Endothelial cell (in vitro differentiated cells): ENCODE measurements around the gene USP37. TPM values are rescaled to one million over a fixed set of nuclear protein-coding genes. Genes with fewer than 3 reads are reported as not detected.

Source experiments
- DNase-seq: peaks from one replicate; pipeline ENCODE4 v3.0.0; 2021; ENCODE audit warnings: low spot score
- H3K27ac Mint-ChIP-seq: one replicate; pipeline ENCODE4 v1.8.0; 2021; ENCODE audit warnings: mixed read lengths, inconsistent platforms; ENCODE audit not compliant: unreplicated experiment
- H3K27me3 Mint-ChIP-seq: one replicate; pipeline ENCODE4 v1.8.0; 2021; ENCODE audit warnings: mild to moderate bottlenecking, moderate library complexity, mixed read lengths, inconsistent platforms; ENCODE audit not compliant: unreplicated experiment
- H3K36me3 Mint-ChIP-seq: one replicate; pipeline ENCODE4 v1.8.0; 2021; ENCODE audit warnings: mild to moderate bottlenecking, low read depth, mixed read lengths, inconsistent platforms; ENCODE audit not compliant: unreplicated experiment
- H3K4me1 Mint-ChIP-seq: one replicate; pipeline ENCODE4 v1.8.0; 2021; ENCODE audit warnings: mild to moderate bottlenecking, mixed read lengths, inconsistent platforms; ENCODE audit not compliant: unreplicated experiment
- H3K4me3 Mint-ChIP-seq: one replicate; pipeline ENCODE4 v1.8.0; 2021; ENCODE audit warnings: mild to moderate bottlenecking, mixed read lengths, inconsistent platforms; ENCODE audit not compliant: unreplicated experiment
- H3K9me3 Mint-ChIP-seq: one replicate; pipeline ENCODE4 v1.8.0; 2021; ENCODE audit warnings: mixed read lengths, inconsistent platforms; ENCODE audit not compliant: unreplicated experiment
- total RNA-seq: library from RNA; stranded (reverse); fragmentation: NEBNext Ultra II Directional; extraction: Animal tissue kit (Norgen Biotek cat#: 25700); gene quantifications from one replicate; pipeline ENCODE4 v1.2.1, GENCODE V29; 2021; ENCODE audit not compliant: unreplicated experiment
- TF ChIP-seq, protein P1 (sequence below): fragments of 200-600 bp; sonication (generic); IDR thresholded peaks from one replicate; pipeline ENCODE4 v1.5.0; 2021; ENCODE audit warnings: antibody characterized with exemption; ENCODE audit not compliant: unreplicated experiment

USP37 gene
- total RNA-seq, 1 donor from 2014 or later, result 16.1 TPM

DNA sequence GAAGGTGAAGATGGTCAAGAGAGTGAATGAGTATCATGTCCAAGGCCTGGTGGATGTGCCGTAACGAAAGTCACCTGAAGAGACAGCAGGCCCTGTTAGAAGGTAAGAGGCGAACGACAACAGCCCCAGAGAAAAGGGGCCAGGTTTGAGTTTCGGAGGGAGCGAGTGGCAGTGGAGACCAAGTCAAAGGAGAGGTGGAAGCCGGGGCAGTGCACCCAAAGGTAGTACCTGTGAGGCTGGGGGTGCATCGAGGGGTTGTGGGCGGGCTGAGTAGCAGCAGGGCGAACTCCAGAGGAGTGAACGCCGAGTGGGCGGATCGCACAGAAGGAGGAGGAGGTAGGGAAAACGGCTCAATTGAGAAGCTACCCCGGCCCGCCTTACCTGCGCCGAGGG lies 358 bp downstream of the USP37 start:
- H3K4me1 Mint-ChIP-seq, result peaks cover 27% of the 10 kb centered on the region
- DNase-seq, result no peak
- no peaks in the 10 kb centered on the region for H3K9me3 Mint-ChIP-seq
- H3K27me3 Mint-ChIP-seq, result peaks cover 11% of the 10 kb centered on the region
- TF ChIP-seq, protein P1, sequence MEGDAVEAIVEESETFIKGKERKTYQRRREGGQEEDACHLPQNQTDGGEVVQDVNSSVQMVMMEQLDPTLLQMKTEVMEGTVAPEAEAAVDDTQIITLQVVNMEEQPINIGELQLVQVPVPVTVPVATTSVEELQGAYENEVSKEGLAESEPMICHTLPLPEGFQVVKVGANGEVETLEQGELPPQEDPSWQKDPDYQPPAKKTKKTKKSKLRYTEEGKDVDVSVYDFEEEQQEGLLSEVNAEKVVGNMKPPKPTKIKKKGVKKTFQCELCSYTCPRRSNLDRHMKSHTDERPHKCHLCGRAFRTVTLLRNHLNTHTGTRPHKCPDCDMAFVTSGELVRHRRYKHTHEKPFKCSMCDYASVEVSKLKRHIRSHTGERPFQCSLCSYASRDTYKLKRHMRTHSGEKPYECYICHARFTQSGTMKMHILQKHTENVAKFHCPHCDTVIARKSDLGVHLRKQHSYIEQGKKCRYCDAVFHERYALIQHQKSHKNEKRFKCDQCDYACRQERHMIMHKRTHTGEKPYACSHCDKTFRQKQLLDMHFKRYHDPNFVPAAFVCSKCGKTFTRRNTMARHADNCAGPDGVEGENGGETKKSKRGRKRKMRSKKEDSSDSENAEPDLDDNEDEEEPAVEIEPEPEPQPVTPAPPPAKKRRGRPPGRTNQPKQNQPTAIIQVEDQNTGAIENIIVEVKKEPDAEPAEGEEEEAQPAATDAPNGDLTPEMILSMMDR, result no peak
- H3K4me3 Mint-ChIP-seq, result peak overlapping the region; percentile 97
- peak overlapping the region; percentile 97 for H3K27ac Mint-ChIP-seq
- peaks cover 19% of the 10 kb centered on the region for H3K36me3 Mint-ChIP-seq

DNA sequence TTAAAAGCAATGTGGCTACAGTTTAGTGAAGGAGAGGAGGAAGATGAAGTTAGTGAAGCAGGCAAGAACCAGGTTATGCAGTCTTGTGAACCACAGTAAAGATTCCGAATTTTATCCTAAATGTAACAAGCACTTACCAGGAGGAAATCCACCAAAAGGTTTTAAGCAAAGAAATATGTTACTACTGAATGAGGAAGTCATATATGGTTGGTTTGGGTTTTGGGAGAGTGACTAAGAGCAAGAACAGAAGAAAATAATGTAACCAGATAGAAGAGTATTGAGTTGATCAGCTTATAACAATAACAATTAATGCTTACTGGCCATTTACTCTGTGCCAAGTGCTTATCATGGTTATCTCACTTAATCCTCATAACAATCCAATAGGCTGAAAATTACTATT lies 1.9 kb downstream of the USP37 start:
- Mint-ChIP-seq H3K27me3 (peaks cover 11% of the 10 kb centered on the region), H3K9me3 (no peaks in the 10 kb centered on the region), H3K27ac (no peak overlapping the region), H3K4me1 (peaks cover 27% of the 10 kb centered on the region), H3K4me3 (no peak overlapping the region), H3K36me3 (peaks cover 19% of the 10 kb centered on the region)
- no peak for DNase-seq
- TF ChIP-seq, protein P1, result no peak

DNA sequence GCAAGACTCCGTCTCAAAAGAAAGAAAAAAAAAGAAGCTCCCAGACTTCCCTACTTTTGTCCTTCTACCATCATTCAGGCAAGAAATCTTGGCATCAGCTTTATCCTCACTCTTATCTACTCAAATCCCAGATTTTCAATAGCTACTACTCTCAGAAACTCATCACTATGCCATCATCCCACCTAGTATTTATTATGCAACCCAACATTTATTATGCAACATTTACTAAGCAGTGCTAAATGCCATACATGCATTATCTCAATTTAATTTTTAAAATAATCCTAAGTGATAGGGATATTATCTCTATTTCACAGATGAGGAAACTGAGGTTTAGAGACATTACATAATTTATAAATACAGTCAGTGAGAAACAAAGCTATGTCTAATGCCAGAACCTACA lies 4.1 kb downstream of the USP37 start:
- H3K4me3 Mint-ChIP-seq, result no peak overlapping the region
- H3K36me3 Mint-ChIP-seq, result peaks cover 13% of the 10 kb centered on the region
- H3K27me3 Mint-ChIP-seq, result peaks cover 8% of the 10 kb centered on the region
- H3K9me3 Mint-ChIP-seq, result no peaks in the 10 kb centered on the region
- TF ChIP-seq, protein P1, result no peak
- H3K4me1 Mint-ChIP-seq, result peaks cover 9% of the 10 kb centered on the region
- no peak for DNase-seq
- H3K27ac Mint-ChIP-seq, result no peak overlapping the region

DNA sequence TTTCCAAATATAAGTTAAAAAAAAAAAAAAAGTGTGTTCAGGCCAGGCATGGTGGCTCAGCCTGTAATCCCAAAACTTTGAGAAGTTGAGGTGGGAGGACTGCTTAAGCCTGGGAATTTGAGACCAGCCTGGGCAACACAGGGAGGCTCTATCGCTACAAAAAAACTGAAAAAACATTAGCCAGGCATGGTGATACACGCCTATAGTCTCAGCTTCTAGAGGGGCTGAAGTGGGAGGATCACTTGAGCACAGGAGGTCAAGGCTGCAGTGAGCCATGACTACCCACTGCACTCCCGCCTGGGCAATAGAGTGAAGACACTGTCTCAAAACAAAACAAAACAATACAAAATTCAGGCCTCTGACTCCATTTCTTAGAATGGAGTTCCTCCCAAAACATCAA lies 9.2 kb downstream of the USP37 start:
- Mint-ChIP-seq H3K4me1 (peaks cover 3% of the 10 kb centered on the region), H3K9me3 (no peaks in the 10 kb centered on the region), H3K36me3 (peaks cover 5% of the 10 kb centered on the region), H3K27ac (no peak overlapping the region), H3K4me3 (no peak overlapping the region), H3K27me3 (peaks cover 2% of the 10 kb centered on the region)
- no peak for DNase-seq
- TF ChIP-seq, protein P1, result no peak

DNA sequence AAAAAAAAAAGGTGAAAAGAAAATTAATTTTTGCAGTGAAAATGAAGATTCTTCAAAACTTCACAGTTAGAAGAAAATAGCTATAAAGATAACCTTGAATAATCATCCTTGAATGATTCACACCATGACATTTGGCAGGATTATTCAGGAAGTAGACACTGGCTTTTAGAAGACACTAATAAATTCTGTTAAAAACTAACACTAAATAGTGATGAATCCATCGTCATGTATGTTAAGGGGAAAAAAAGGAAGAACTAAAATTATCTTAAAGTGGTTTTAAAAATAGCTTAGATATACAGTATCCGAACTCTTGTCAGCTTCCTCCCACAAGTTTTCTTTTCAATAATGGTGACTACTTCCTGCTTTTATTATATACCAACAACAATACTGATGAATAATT lies 10.2 kb downstream of the USP37 start:
- no peaks in the 10 kb centered on the region for H3K9me3 Mint-ChIP-seq
- peaks cover 2% of the 10 kb centered on the region for H3K27me3 Mint-ChIP-seq
- peaks cover 14% of the 10 kb centered on the region for H3K36me3 Mint-ChIP-seq
- peaks cover 3% of the 10 kb centered on the region for H3K4me1 Mint-ChIP-seq
- DNase-seq, result no peak
- TF ChIP-seq, protein P1, result no peak
- H3K27ac Mint-ChIP-seq, result no peak overlapping the region
- H3K4me3 Mint-ChIP-seq, result no peak overlapping the region
